Inflammatory macrophage treated with lipopolysaccharide for 4 hours (primary cell): ENCODE measurements around the gene YAP1.

ENCODE experiments used
- DNase-seq: peaks from one replicate; pipeline ENCODE4 v3.0.0-alpha.2; 2020

The YAP1 gene

DNA sequence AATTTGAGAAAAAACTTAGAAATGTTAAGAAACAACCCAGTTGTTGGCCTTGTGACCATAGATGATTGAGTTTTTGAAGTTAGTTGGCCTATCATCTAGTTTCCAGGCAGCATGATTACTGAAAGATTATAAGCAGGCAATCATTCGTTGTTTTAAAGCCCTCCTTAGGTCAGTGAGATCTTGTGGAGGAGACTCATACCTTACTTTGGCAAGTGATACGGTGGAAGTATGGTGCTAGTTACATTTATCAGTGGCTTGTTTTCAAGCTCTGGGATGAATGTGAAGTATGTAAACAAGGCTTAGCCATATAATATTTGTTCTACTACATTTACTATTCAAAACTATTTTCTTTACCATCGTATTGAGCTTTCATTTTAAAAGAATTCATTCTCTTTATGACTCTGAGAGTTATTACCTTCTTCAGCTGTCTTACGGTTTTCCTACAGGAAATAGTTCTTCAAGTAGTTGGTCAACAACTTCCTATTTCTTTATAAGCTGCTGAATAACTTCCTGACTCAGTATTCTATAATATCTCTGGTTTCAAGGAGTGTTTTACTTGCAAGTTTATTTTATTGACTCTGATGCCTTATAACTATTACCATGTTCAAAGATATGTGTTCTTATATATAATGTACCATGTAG lies 7.3 kb downstream of the YAP1 start:
- DNase-seq, result no peak

DNA sequence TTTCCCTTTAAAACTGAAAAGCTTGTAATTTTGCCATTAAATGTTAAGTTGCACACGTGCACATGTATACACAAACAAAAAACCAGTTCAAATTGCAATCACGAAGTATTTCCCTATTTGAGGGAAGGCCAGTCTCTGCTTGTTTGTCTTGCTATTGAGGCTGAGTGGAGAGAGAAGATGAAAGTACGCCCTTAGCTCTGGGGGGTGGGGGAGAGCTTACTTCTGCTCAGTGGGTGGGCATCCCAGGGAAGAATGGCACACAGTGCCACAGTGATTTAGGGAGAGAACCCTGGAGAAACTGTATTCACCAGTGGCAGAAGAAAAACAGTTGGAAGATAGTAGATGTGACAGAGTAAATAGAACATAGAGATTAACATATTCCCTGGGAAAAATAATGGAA lies 8.7 kb downstream of the YAP1 start:
- DNase-seq, result no peak

DNA sequence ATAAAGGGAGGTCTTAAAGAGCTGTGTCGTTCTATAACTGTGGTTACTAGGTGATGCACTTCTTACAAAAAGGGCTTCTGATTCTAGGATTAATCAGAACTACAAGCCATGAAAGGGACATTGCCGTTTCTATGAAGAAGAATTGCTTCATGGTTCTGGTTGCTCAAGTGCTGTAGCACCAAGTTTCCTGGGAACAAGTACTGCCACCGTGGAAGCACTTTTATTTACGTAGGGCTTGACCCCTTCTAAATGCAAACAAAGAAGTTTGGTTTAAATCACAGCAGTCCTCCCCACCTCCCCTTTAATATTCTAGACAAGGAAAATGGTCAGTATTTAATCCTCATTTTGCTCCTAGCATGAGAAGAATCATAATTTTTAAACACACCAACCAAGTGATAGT lies 9.8 kb downstream of the YAP1 start:
- DNase-seq, result no peak

DNA sequence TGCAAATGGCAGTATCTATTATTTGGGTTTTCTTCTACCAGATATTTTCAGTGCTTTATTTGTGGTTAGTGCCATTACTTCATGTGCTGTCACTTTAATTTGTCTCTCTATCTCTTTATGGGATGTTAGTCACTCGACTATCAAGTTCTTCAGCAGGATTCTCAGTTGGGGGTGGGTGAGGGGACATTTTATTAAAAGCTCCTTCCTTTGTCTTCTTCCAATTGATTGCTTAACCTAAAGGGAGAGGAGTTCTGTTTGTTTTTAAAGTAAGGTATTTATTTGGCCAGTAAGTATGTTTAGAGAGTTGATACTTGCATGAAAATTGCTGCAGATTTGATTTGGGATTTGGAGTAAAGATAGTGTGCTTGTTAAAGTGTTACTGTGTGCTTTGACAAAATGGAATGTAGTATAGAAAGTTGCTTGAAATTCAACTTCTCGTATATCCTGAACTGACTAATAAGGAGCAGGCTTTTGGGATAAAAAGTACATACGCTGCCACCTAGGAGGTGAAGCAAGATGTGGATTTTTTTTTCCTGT lies 10.3 kb downstream of the YAP1 start:
- DNase-seq, result no peak

DNA sequence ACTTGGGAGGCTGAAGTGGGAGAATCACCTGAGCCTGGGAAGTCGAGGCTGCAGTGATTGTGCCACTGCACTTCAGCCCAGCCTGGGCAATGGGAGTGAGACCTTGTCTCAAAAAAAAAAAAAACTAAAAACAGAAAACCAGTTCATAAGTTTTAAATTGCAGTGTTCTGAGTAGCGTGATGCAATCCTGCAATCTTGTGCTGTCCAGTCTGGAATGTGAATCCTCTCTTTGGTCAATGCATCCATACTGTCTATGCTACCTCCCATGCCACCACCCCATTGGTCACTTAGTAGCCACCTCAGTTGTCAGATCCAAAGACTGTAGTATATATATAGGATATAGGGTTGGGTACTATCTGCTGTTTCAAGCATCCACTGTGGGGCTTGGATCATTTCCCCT lies 11.1 kb downstream of the YAP1 start:
- DNase-seq, result no peak

DNA sequence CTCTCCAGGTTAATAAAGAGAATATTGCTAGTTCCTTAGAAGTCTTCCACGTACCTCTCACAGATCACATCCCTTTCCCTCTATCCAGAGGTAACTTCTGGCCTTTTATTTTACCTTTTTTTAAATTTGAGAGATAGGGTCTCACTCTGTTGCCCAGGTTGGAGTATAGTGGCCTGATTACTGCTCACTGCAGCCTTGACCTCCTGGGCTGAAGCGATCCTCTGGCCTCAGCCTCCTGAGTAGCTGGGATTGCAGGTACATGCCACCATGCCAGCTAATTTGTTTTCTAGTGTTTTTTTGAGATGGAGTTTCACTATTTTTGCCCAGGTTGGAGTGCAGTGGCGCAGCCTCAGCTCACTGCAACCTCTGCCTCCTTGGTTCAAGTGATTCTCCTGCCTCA lies 24.4 kb downstream of the YAP1 start:
- DNase-seq, result no peak

DNA sequence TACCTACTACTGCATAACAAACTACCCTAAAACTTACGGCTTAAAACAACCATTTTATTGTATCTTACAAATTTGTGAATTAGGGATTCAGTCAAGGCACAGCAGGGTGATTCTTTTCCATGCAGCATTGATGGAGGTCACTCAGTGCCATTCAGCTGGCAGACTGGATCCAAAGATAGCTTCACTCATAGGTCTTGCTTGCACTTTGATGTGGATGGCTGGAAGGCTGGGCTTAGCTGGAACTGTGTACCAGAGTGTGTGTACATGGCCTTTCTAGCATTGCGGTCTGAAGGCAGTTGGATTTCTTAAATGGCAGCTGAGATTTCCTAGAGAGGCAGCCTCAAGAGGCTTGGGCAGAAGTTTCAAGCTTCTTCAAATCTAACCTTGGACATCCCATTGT lies 25.0 kb downstream of the YAP1 start:
- no peak for DNase-seq

DNA sequence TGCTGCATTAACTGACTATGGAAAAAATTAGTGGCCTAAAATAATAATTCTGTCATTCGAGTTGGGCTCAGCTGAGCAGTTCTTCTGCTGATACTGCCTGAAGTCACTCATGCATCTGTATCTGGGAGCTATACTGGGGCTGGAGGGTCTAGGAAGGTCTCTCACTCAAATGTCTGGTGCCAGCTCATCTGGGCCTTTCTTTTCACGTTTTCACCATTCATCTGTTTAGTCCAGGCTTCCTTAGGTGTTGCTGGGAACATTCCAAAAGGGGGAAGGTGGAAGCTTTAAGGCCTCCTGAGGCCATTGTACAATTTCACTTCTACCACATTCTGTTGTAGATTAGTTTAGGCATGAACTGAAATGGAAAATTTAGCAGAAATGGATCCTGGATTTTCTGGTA lies 28.0 kb downstream of the YAP1 start:
- no peak for DNase-seq

DNA sequence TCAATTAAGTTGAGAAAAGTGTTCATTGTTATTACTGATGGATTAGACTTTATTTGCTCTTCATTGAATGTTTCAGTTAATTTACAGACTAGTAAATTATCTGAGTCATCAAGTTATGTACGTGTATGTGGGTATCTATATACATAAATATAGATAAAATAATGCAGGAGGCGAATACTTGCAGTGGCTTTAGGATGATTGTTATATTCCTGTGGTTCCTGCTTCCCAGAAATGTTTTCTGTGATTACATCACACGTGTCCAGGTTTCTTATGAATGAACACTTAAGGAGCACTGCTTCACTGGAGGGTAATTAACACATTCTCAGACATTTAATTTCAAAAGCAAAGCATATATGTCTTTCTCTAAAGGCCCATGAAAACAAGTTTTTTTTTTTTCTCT lies 28.4 kb downstream of the YAP1 start:
- no peak for DNase-seq

DNA sequence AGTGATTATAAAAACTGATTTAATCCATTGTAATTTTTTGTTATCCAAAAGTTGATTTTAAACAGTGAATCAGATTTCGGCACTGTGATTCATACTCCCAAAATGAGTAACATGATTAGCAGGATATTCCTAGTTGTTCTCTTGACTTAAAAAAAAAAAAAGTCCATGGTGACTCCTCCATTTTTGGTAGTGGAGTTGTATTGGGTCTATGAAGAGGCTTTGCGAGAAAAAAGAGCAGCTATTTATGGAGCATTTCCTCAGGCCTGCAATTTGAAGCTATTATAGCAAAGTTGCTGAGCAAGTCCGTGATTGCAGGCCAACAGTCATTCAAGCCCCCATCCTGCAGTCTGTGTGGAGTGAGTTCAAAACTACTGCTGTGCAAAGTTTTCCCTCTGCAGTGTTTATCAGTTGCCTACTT lies 28.8 kb downstream of the YAP1 start:
- DNase-seq, result no peak

DNA sequence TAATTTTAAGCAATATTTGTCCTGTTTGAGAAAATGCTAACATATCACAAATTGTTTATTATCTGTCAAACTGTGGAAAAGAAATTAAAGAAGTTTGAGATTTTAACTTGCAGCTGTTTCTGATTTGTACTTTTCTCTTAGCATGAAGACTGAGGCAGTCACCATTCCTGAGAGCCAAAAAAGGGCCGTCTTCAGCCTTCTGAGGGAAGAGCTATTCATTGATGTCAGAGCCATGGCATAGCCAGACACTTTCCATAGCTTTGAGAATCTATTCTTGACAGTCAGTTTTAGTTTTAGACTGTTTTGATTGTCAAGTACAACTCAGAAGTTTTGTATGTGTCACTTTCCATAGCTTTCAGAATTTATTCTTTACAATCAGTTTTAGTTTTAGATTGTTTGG lies 32.1 kb downstream of the YAP1 start:
- no peak for DNase-seq

DNA sequence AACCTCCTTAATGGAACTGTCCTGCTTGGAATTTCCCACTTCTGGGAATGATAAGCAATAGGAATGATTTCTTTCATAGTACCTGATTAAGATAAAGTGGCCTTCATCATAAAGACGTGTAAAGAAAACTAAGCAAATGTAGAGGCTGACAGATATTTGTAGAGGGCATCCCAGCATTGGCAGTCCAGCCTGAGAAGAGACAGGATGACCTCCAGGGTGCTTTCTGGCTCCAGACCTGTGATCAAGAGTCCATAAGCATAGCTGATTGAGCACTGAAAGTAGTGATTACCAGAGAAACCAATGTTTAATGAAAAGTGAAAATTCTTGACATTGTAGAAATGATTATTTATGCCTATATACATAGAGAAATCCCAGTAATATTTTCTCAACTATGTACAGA lies 33.6 kb downstream of the YAP1 start:
- no peak for DNase-seq

DNA sequence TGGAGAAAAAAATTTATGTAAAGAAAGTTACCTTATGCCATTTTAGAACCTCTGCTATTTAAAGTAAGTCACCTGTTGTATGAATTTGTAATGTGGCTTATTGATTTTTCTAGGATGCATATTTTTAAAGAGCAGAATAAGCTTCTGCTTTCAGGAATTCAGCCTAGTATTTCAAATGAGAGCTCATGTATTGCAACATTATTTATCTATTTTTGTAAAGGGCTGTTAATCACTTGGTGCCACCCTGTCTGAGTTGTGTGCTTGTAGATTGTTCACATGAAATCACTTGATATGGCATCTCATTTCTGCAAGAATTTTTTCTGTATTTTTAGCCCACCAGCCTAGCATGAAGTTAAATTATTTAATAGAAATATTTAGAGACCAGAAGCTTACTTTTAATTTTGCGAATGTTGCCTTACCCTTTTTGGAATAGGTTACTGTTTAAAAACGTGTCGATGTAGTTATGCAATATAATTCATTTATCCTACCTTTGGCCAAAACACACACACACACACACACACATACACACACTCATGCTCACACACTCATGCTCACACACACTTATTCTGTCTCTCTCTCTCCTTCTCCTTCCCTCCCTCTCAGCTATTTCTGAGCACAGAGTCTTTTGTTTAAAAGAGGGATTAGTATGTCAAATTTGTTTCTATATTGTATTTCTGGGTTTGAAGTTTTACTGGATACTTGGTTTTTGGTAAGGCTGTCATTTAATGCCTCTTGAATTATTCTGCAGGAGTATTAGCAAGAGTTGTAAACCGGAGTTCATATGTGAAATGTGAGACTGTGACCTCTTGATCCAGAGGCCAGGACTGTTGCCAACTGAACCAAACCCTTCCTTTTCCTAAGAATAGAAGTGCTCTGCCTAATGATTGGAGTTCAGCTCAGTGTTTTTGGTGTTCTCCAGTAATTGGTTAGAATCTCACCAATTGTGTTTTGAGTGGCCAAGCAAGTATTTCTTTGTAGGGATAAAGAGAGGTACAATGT lies 34.4 kb downstream of the YAP1 start:
- DNase-seq, result no peak

DNA sequence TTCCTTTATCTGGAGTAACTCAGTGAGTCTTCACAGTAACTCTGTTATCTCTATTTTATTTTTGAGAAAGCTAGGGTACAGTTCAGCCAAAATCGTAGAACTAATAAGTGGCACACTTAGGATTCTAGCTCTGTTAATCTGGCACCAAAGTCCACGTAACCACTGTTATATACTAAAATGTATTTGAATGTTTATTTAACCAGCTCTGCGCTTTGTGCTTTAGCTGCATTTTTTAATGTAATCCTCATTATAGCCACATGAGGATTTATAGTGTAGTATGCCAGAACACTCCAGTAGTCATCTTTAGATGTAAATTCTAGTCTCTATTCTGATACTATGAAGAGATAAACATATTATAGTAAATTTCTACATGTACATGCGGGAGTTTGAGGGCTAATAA lies 36.8 kb downstream of the YAP1 start:
- DNase-seq, result no peak

DNA sequence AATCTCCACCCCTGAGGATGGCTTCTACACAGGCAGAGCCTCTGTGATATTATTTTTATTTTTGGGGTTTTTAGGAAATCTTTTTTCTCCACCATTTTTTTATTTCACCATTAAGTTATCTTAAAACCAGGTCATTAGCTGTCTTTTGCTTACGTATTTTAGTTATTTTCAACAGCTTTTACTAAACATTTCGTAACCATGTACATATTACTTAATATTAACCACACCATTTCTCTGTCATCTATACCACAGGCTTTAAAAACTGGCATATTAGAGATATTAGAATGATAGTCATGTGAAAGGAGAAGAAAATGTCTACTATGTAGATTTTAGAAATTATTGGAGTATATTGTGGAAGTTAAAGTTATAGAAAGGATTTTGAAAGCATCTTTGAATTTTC lies 37.4 kb downstream of the YAP1 start:
- peak; percentile 1 for DNase-seq

DNA sequence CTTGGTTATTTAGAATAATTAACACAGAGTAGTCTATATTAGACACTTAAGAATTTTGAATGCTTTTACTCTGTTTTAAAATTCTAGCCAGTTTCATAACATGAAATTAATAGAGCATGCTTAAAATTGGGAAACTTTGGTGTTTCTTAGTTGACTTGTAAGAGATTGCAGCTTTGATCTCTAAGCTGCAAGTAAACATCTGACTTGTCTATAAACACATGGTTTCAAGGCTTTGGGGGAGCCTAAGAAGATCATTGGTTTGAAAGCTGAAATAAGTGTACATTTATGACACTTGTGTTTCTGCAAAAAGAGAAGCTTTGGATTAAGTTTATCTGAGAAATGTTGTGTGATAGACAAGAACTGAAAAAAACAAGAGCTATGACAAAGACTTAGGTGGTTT lies 37.8 kb downstream of the YAP1 start:
- no peak for DNase-seq

DNA sequence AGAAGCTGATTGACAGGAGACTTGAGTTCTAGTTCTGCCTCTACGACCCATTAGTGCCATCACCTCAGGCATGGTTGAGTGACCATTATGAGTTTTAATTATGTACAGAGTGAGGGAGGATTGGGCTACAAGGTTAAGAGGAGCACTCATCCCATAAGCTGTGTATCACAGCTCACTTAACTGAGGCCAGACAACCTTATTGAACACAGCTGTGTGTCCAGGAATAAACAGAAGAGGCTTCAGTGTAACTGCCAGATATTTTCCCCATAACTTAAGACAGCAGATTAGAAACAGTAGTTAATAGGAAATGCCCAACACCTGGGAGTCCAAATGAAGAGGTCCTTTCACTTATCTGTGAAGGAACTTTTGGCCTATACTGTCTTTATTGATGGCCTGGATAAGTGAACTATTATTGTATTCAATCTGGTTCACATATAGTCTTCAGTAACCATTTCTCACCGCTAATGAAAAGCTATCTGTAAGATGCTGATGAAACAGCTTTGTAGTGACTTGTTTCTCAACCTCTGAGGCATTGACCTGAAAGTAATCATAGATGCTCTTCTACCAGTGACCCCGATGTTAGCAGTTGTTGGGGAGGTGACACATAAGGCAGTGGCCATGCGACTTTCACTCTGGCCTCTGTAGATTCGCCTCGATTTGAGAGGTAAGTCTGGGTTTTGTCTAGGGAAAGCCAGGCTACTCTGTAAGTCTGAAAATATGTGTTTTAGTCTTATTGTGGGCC lies 41.7 kb downstream of the YAP1 start:
- DNase-seq, result no peak

DNA sequence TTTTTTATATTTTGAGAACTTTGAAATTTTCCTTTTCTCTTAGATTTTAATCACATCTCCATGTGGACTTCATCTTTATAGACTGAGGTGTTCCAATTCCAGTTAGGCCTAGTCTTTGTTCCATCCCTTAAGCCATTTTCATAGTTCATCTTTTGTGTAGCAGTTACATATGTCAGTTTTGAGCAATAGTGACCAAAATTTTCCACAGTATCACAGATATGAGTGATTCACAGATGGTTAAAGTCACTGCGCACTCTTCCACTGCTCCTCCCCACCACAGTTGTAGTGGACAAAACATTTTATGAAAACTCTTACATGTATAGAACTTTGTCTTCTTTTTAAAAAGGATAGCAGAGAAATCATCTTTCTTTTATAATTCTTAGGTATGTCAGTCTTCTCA lies 42.8 kb downstream of the YAP1 start:
- DNase-seq, result no peak

DNA sequence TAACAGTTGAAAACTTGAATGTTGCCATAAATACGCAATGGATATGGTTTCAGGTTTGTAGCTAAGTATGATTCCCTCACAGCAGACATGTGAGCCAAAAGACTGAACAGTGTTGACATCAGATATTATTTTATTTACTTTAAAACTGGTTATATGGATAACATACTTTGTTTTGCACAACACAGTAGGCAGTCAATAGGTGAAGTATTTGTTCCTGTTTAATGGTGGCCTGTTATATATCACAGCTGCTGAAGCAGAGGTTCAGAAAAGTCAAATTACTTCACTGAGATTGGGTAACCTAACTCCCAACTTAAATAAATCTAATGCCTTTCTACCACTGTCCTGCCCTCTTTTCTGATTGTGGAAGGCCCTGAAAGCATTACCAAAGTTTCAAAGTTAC lies 44.6 kb downstream of the YAP1 start:
- DNase-seq, result no peak

DNA sequence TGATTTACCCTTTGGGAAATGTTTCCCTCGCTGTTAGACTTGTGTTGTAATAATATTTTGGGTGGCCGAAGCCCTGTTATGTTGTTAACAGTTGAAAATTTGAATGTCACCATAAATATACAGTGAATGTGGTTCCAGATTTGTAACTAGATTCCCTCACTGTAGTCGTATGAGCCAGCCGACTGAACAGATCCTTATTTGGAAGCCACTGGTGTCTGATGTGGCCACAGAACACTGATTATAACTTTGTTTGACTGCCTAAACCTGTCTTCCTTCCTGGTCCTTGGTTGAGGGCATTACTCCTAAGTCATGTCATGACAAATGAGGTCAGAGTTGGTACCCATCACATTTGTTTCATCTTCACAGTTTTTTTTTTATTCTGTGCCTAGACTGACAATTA lies 45.4 kb downstream of the YAP1 start:
- no peak for DNase-seq

DNA sequence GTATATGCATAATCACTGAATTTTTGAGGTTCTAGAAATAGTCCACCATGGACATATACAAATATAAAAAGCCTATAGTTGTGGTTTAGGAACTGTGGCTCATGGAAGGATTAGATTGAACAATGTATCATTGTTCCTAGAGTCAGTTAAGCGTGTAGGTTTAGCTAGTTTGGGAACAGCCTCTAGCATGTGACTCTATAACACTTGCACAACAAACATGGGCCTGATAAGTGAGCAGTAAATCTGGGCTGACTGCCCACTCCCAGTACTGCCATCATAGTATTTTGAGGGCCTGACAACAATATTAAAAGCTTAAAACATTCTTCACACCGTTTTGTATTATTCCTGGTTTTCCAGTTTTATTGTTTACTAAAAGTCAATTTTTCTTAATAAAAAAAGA lies 47.0 kb downstream of the YAP1 start:
- no peak for DNase-seq

DNA sequence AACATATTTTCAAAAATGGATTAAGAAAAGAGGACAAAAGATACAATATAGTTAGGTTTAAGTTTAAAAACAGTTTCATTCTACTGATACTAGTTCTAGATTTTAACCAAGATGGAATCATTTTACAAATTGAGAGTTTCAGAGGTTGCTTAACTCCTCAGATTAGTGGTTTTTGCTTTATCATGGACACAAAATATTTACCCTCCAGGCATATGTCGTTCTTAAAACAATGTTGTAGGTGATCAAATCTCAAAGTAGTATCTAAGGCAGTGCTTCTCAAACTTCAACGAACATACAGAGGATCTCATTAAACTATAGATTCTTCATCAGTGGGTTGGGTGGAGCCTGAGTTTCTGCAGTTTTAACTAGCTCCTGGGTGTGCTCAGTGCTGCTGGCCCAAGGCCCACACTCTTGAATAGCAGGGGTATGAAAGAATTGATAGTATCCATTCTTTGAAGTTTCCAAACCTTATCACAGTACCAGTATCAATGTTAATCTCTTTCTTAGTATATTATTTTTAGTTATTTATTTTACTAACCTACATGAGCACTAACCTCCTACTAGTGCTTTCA lies 48.0 kb downstream of the YAP1 start:
- no peak for DNase-seq

DNA sequence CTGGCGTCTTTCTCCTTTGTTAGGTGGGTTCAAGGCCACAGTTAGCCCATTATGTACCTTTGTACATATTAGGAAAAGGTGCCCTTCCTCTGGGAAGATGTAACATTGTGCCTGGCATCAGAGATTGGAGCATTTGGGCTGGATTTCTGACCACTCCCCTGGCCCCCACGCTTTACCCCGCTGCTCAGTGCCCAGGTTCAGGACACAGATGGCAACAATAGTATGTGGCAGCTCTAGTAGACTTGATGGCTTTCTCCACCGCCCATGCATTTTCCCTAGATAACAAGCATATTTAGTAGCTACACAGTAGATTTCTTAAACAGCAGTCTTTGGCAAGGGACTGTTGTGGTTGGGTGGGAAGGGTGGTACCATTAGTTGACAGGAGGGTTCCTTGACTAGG lies 53.1 kb downstream of the YAP1 start:
- no peak for DNase-seq
